Measurements from ENCODE around the gene PDK1. TPM values are rescaled to one million over a fixed set of nuclear protein-coding genes. Genes with fewer than 3 reads are reported as not detected.

PDK1 gene
- total and polyA plus RNA-seq, 2 experiments from 2014 or later: 25.6 to 42.0 TPM

GRCh38 chr2:172600557-172601008 is 44.7 kb downstream of the PDK1 start:
- peaks cover 9% of the 10 kb centered on the region for H3K36me3 Mint-ChIP-seq (ENCODE audit: low read depth)
- peak overlapping the region; percentile 74; the same call in 1 of the 2 replicates for H3K27ac Mint-ChIP-seq
- H3K27ac ChIP-seq (ENCODE audit: low read depth): no peak overlapping the region
- H3K4me3 Mint-ChIP-seq: no peak overlapping the region
- no peaks in the 10 kb centered on the region for H3K79me2 ChIP-seq (replicated peaks; ENCODE audit: insufficient read depth)
- H3K4me1 ChIP-seq (ENCODE audit: insufficient read depth): no peaks in the 10 kb centered on the region
- ATAC-seq (no peak), DNase-seq (ENCODE audit: low spot score) (no peak)
- no peaks in the 10 kb centered on the region for H3K9me3 Mint-ChIP-seq
- no peak overlapping the region for H3K4me3 ChIP-seq
- peaks cover 17% of the 10 kb centered on the region for H3K4me1 Mint-ChIP-seq
- no peaks in the 10 kb centered on the region; the same call in 1 of the 2 replicates for H3K36me3 ChIP-seq (ENCODE audit: insufficient read depth)
- no peak overlapping the region for H2AFZ ChIP-seq
- H3F3A ChIP-seq (replicated peaks; ENCODE audit: low read depth): no peaks in the 10 kb centered on the region
- no peaks in the 10 kb centered on the region for H3K27me3 Mint-ChIP-seq (ENCODE audit: insufficient read depth, low read depth, poor library complexity)
- no peaks in the 10 kb centered on the region for H3K27me3 ChIP-seq (ENCODE audit: insufficient read depth)
- TF ChIP-seq CREB1 (CRISPR knock-in tag; IDR thresholded peaks at IDR 0.05; ENCODE audit: low read depth) (no peak), ETS1 (IDR thresholded peaks at IDR 0.05) (no peak), ZNF331 (CRISPR knock-in tag; IDR thresholded peaks at IDR 0.05; ENCODE audit: low read depth) (no peak), POLR2AphosphoS5 (IDR thresholded peaks at IDR 0.05; ENCODE audit: low read depth) (no peak), NANOG (IDR thresholded peaks at IDR 0.05; ENCODE audit: borderline replicate concordance) (no peak)
- H3K9me2 ChIP-seq (ENCODE audit: insufficient read depth): no peaks in the 10 kb centered on the region; the same call in none of the 2 replicates
- no peak overlapping the region for H3K4me2 ChIP-seq
- no peaks in the 10 kb centered on the region for H4K20me1 ChIP-seq (replicated peaks; ENCODE audit: insufficient read depth)

GRCh38 chr2:172606285-172606684 is 50.4 kb downstream of the PDK1 start:
- ATAC-seq: no peak
- Histone ChIP-seq H3K4me1 (ENCODE audit: insufficient read depth) (no peaks in the 10 kb centered on the region), H3K36me3 (ENCODE audit: insufficient read depth) (no peaks in the 10 kb centered on the region), H3K27me3 (ENCODE audit: insufficient read depth) (no peaks in the 10 kb centered on the region), H3K9me2 (ENCODE audit: insufficient read depth) (no peaks in the 10 kb centered on the region; the same call in none of the 2 replicates), H3K79me2 (replicated peaks; ENCODE audit: insufficient read depth) (no peaks in the 10 kb centered on the region), H4K20me1 (replicated peaks; ENCODE audit: insufficient read depth) (no peaks in the 10 kb centered on the region; the same call in 1 of the 2 replicates), H3K4me2 (no peak overlapping the region), H3F3A (replicated peaks; ENCODE audit: low read depth) (no peaks in the 10 kb centered on the region), H3K4me3 (no peak overlapping the region), H2AFZ (no peak overlapping the region), H3K27ac (ENCODE audit: low read depth) (no peak overlapping the region)
- Mint-ChIP-seq H3K27me3 (ENCODE audit: insufficient read depth, low read depth, poor library complexity) (no peaks in the 10 kb centered on the region), H3K9me3 (no peaks in the 10 kb centered on the region), H3K36me3 (ENCODE audit: low read depth) (no peaks in the 10 kb centered on the region; the same call in 2 of the 3 replicates), H3K4me1 (no peaks in the 10 kb centered on the region), H3K4me3 (no peak overlapping the region), H3K27ac (no peak overlapping the region)
- no peak for DNase-seq (ENCODE audit: low spot score)
- TF ChIP-seq EZH2phosphoT487 (IDR thresholded peaks at IDR 0.05; ENCODE audit: unreplicated experiment): no peak
- TF ChIP-seq NANOG (IDR thresholded peaks at IDR 0.05; ENCODE audit: borderline replicate concordance): no peak
- no peak for TF ChIP-seq ZNF114 (CRISPR knock-in tag; IDR thresholded peaks at IDR 0.05)
- no peak for TF ChIP-seq JUNB (IDR thresholded peaks at IDR 0.05; ENCODE audit: unreplicated experiment)
- no peak for TF ChIP-seq REST (IDR thresholded peaks at IDR 0.05; ENCODE audit: unreplicated experiment)
- no peak for TF ChIP-seq ZNF331 (CRISPR knock-in tag; IDR thresholded peaks at IDR 0.05; ENCODE audit: low read depth)
- TF ChIP-seq CTCF (conservative IDR thresholded peaks at IDR 0.05; ENCODE audit: low read depth in 2 of 2): no peak
- TF ChIP-seq EZH2 (IDR thresholded peaks at IDR 0.05; ENCODE audit: low read depth, unreplicated experiment): no peak
